HG02798 (cell line): Measurements from ENCODE around the gene IFI44.

Experiments
- ATAC-seq: cut with Tn5 transposase; IDR thresholded peaks from one replicate; pipeline ENCODE4 v1.9.1; 2021; ENCODE audit warnings: mild to moderate bottlenecking; ENCODE audit not compliant: unreplicated experiment, poor library complexity

IFI44 gene

DNA sequence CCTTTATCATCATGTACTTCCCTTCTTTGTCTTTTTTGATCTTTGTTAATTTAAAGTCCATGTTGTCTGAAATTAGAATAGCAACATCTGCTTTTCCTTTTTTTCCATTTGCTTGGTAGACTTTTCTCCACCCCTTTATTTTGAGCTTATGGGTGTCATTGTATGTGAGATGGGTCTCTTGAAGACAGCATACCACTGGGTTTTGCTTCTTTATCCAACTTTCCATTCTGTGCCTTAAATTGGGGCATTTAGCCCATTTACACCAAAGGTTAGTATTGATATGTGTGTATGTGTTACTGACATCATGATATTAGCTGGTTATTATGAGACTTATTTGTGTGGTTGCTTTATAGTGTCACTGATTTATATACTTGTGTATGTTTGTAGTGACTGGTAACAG lies 50.2 kb downstream of the IFI44 start:
- no peak for ATAC-seq

- ATAC-seq, result no peak
These were observed 52.8 kb downstream of the IFI44 start for GRCh38 chr1:78702426-78702825.

GRCh38 chr1:78703806-78704205 lies 54.2 kb downstream of the IFI44 start:
- ATAC-seq, result no peak

GRCh38 chr1:78712467-78713051 lies 62.9 kb downstream of the IFI44 start:
- ATAC-seq, result no peak

DNA sequence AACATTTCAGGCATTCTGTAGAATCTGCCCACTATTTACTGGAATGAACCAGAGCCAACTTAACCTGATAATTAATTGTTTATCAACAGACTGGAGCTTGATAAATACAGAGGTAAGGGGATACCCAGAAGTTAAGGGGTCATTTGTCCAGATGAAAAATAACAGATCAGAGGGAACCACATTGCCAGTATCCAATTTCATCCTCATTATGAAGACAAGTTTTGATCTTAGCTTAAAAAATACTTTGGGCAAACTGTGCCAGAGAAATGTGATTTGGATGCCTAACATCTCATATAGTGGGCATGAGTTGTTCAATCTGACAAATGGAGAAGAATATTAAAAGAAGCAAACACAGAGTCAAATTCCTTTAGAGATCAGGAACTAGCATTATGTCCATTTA lies 63.7 kb downstream of the IFI44 start:
- ATAC-seq, result no peak
